ENCODE data around the gene SCG5.

Gene SCG5

DNA sequence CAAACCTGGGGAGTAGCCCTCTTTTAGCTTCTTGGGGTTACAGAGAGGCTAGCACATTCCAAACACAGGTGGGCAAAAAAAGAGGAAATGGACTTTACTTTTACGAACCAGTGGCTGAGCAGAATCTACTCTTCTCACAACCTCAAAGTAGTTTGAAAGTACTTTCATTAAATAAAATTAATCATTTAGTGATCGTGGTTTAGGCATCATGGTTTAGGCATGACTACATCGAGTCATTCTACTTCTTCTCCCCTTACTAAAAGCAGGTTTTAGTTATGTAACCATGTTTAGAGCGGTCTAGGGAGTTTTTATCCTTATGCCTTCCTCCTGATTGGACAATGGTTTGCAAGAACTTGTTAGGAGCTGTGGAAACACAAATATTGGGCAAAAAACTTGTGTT lies 73.8 kb downstream of the SCG5 start:
- TF ChIP-seq CTCF (IDR thresholded peaks at IDR 0.05; ENCODE audit: low read depth, low read length), result no peak
- DNase-seq (ENCODE audit: extremely low read depth, low read depth), result no peak

DNA sequence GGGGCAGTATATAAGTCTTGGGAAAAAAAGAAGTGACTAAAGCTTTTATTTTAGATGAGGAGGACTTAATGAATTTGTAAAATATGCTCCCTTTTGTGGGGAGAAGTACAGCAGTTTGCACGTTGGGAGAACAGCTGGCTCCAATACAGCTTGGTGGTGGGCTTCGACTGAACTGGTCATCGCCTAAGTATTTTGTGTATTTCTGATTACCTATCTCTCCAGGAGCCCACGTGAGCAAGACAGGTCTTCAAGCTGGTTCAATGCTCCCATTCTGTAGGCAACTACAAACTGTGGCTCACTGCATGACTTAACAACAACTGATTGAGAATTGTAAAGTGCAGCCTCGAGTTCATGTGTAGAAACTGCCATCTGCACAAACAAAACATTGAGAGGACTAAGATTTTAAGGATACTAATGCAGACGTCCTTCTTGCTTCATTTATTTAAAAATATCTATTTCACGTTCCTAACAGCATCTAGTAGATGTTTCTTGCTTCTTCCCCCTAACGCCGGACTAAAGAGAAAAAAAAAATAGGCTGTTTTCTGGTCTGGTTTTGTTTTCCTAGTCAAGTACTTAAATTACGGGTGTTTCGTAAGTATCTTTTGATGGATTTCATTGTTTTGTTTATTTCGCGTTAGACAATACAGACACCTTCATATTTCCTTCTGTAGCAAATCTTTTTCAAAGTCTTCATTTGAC lies 74.9 kb downstream of the SCG5 start:
- TF ChIP-seq CTCF (IDR thresholded peaks at IDR 0.05; ENCODE audit: low read depth, low read length), result no peak
- no peak for DNase-seq (ENCODE audit: extremely low read depth, low read depth)

DNA sequence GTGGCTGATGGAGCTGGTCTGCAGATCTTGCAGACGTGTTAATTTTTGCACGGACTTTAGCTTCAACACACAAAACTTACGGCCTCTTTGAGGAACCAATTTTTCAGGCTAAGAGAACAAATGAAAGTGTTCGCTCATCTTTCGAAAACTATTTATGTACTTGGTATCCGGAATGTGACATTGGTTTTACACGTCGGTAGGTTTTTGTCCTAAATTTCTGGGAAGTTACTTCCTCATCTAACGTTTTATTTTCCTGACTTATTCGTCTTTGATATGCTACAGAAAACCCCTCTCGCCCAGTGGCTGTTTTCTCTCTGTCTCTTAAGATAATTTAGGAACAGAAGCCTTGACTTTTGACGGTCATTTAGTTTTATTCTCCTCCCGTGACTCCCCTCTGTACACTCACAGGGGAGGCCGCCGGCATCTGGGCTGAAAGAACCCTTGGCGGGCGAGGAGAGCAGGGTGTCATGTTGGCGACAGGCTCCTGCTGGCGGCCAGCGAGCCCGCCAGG lies 75.5 kb downstream of the SCG5 start:
- no peak for DNase-seq (ENCODE audit: extremely low read depth, low read depth)
- TF ChIP-seq CTCF (IDR thresholded peaks at IDR 0.05; ENCODE audit: low read depth, low read length), result no peak

DNA sequence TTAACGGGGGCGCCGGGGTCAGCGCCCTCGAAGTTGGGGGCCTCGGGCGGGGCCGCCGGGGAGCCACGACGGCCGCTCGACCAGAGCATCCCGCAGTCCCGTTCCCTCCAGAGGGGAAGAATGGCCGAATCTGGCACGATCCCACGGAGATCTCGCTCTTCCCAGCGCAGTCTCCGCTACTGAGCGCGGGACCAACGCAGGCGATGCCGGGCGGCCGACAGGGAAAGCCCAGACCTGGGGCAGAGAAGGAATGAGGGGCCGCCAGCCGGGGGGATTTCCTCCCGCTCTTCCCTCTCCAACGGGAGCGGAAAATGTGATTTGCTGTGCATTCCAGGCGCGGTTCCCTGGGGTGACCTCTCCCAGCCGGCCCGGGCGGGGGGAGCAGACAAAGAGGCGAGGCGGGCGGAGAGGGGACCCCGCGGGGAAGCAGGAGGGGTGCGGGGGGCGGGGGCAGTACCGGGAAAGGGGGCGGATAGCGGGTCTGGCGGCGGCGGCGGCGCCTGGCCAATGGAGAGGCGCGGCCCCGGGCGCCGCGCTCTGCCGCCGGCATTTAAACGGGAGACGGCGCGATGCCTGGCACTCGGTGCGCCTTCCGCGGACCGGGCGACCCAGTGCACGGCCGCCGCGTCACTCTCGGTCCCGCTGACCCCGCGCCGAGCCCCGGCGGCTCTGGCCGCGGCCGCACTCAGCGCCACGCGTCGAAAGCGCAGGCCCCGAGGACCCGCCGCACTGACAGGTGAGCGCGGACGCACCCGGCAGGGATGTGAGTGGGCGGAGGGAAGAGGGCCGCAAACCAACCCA lies 76.1 kb downstream of the SCG5 start, which contains the start of gene GREM1:
GREM1 (plus strand) TSS at position 579 of the 801 bp plus-strand sequence. CDS start 12,687 bp downstream, outside the sequence.
- DNase-seq (ENCODE audit: extremely low read depth, low read depth), result peak; percentile 59
- TF ChIP-seq CTCF (IDR thresholded peaks at IDR 0.05; ENCODE audit: low read depth, low read length), result no peak

- no peak for DNase-seq (ENCODE audit: extremely low read depth, low read depth)
- TF ChIP-seq CTCF (IDR thresholded peaks at IDR 0.05; ENCODE audit: low read depth, low read length), result no peak
Observed at GRCh38 chr15:32718227-32718820, 76.8 kb downstream of the SCG5 start.

DNA sequence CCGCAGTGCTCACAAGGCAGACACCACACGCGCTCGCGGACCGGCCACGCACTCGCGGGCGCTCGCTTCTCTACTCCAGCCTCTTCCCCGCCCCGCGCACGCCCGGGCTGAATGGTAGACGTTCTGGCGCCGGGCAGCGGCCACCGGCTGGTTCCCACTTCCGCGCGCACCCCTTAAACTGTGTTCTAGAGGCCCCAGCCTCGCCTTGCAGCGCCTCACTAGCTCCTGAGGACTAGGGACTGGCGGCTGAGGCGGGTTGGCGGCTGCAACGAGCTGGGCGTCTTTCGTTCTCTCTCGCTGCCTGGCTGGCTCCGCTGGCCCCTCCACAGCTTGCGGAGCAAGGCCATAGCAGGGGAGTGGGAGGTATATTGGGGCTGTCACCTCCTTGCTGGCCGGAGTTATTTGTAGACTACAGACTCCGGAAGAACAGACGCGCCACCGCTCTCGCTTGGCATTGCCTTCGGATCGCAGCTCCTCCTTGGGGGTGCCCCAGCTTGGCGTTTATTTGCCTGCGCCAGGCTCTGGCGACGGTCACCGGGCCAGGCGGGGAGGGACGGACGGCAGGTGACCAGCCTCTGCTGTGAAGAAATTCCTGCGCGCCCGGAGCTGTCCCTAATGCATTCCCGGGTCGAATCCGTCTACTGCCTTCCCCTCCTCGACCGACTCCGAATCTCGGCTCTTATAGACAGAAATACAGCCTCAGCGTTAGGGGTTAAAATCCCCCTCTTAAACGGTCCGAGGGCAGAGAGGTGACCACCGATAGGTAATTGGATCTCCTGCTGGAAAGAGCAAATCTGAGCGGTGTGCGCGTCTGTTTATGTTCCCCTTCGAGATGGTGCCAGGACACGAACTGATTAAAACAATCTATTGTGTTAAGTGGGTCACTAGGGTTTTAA lies 77.6 kb downstream of the SCG5 start:
- TF ChIP-seq CTCF (IDR thresholded peaks at IDR 0.05; ENCODE audit: low read depth, low read length), result no peak
- no peak for DNase-seq (ENCODE audit: extremely low read depth, low read depth)
